ENCODE measurements around the gene EPHA6. TPM values are rescaled to one million over a fixed set of nuclear protein-coding genes. Genes with fewer than 3 reads are reported as not detected.
"Not testable (repeated sequence)": the region's sequence is repeated elsewhere in the genome, so short reads cannot be mapped to it uniquely, and the experiment has no call there.

The EPHA6 gene
- total RNA-seq, 2 donors from 2014 or later, result 0.22 to 3.0 TPM

GRCh38 chr3:97613139-97613538, 798.7 kb downstream of the EPHA6 start:
- Histone ChIP-seq H3K9ac (ENCODE audit: low read depth in 2 of 2, low read length in 2 of 2) (no peak overlapping the region), H3K9me3 (no peaks in the 10 kb centered on the region), H3K27me3 (no peaks in the 10 kb centered on the region), H3K36me3 (no peaks in the 10 kb centered on the region), H3K27ac (no peak overlapping the region), H3K4me1 (no peaks in the 10 kb centered on the region), H3K4me3 (no peak overlapping the region)
- TF ChIP-seq CTCF (IDR thresholded peaks at IDR 0.05), result no peak
- intact Hi-C loops (cut with DNase I), result no loop called here
- no peak for DNase-seq

GRCh38 chr3:97620514-97620913, 806.1 kb downstream of the EPHA6 start:
- H3K9ac ChIP-seq (ENCODE audit: low read depth in 2 of 2, low read length in 2 of 2); H3K36me3 ChIP-seq; H3K27ac ChIP-seq; H3K9me3 ChIP-seq; H3K27me3 ChIP-seq; H3K4me3 ChIP-seq; intact Hi-C loops (cut with DNase I); DNase-seq; H3K4me1 ChIP-seq: not testable (repeated sequence)

GRCh38 chr3:97636465-97636864, 822.1 kb downstream of the EPHA6 start:
- no peak for TF ChIP-seq CTCF (IDR thresholded peaks at IDR 0.05)

GRCh38 chr3:97646932-97647331, 832.5 kb downstream of the EPHA6 start:
- intact Hi-C loops (cut with DNase I), result no loop called here
- Histone ChIP-seq H3K4me1 (no peaks in the 10 kb centered on the region), H3K27me3 (no peaks in the 10 kb centered on the region), H3K4me3 (no peak overlapping the region), H3K9ac (ENCODE audit: low read depth in 2 of 2, low read length in 2 of 2) (no peak overlapping the region), H3K9me3 (no peaks in the 10 kb centered on the region), H3K36me3 (no peaks in the 10 kb centered on the region), H3K27ac (no peak overlapping the region)
- DNase-seq, result no peak
- no peak for TF ChIP-seq CTCF (IDR thresholded peaks at IDR 0.05)

More at GRCh38 chr3:97636465-97636864, 822.1 kb downstream of the EPHA6 start:
- Histone ChIP-seq H3K36me3 (no peaks in the 10 kb centered on the region), H3K9ac (ENCODE audit: low read depth in 2 of 2, low read length in 2 of 2) (no peak overlapping the region), H3K4me3 (no peak overlapping the region), H3K27me3 (no peaks in the 10 kb centered on the region), H3K27ac (no peak overlapping the region), H3K4me1 (no peaks in the 10 kb centered on the region), H3K9me3 (no peaks in the 10 kb centered on the region)
- intact Hi-C loops (cut with DNase I), result no loop called here
- DNase-seq, result no peak

GRCh38 chr3:97647441-97647982, 833.1 kb downstream of the EPHA6 start:
- no peak overlapping the region for H3K4me3 ChIP-seq
- H3K36me3 ChIP-seq, result no peaks in the 10 kb centered on the region
- no peak overlapping the region for H3K27ac ChIP-seq
- DNase-seq, result no peak
- H3K27me3 ChIP-seq, result no peaks in the 10 kb centered on the region
- TF ChIP-seq CTCF (IDR thresholded peaks at IDR 0.05), result no peak
- intact Hi-C loops (cut with DNase I), result no loop called here
- no peak overlapping the region for H3K9ac ChIP-seq (ENCODE audit: low read depth in 2 of 2, low read length in 2 of 2)
- no peaks in the 10 kb centered on the region for H3K9me3 ChIP-seq
- no peaks in the 10 kb centered on the region for H3K4me1 ChIP-seq

- H3K27me3 ChIP-seq, result no peaks in the 10 kb centered on the region
- DNase-seq, result no peak
- TF ChIP-seq CTCF (IDR thresholded peaks at IDR 0.05), result no peak
- H3K36me3 ChIP-seq, result no peaks in the 10 kb centered on the region
- no peak overlapping the region for H3K9ac ChIP-seq (ENCODE audit: low read depth in 2 of 2, low read length in 2 of 2)
- H3K4me1 ChIP-seq, result no peaks in the 10 kb centered on the region
- no peaks in the 10 kb centered on the region for H3K9me3 ChIP-seq
- H3K27ac ChIP-seq, result no peak overlapping the region
- intact Hi-C loops (cut with DNase I), result loop anchor here (5.0 kb wide), 1 partner anchor 794 kb away; no protein-coding TSS in a partner anchor
- H3K4me3 ChIP-seq, result no peak overlapping the region
These were observed 841.6 kb downstream of the EPHA6 start for GRCh38 chr3:97655971-97656370.

All from colonic mucosa (tissue), 4 donors.